ENCODE data around the gene TXK.

DNA sequence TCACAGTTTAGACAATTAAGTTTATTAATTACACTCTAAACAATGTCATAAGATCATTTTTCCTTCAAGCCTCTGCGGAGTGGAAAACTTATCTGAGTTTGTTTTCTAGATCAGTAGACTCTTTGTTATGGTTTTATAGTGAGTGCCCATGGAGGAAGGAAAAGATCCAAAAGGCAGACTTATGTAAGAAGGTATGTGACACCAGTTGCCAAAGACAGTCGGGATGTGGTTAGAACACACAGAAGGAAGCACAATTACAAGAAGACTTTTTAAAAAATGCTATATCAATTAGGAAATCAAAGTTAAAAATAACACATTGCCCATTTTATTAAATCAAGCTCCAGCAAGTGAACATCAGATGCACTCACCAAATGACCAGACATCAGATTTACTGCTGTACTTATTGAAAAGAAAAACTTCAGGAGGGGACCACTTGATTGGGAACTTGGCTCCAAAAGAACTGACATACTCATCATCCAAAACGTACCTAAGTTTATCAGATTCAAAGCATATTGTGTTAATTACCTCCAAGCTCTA, 60.4 kb downstream of the TXK start:
- TF ChIP-seq KLF9 (tag by site-specific recombination; IDR thresholded peaks at IDR 0.05; ENCODE audit: low read depth): no peak
- TF ChIP-seq TCF7L2 (IDR thresholded peaks at IDR 0.05; ENCODE audit: borderline replicate concordance, low read depth, low read length): no peak
- TF ChIP-seq SETDB1 (IDR thresholded peaks at IDR 0.05; ENCODE audit: insufficient read length, low read length): no peak
- TF ChIP-seq, protein P1, sequence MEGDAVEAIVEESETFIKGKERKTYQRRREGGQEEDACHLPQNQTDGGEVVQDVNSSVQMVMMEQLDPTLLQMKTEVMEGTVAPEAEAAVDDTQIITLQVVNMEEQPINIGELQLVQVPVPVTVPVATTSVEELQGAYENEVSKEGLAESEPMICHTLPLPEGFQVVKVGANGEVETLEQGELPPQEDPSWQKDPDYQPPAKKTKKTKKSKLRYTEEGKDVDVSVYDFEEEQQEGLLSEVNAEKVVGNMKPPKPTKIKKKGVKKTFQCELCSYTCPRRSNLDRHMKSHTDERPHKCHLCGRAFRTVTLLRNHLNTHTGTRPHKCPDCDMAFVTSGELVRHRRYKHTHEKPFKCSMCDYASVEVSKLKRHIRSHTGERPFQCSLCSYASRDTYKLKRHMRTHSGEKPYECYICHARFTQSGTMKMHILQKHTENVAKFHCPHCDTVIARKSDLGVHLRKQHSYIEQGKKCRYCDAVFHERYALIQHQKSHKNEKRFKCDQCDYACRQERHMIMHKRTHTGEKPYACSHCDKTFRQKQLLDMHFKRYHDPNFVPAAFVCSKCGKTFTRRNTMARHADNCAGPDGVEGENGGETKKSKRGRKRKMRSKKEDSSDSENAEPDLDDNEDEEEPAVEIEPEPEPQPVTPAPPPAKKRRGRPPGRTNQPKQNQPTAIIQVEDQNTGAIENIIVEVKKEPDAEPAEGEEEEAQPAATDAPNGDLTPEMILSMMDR (tag by site-specific recombination; IDR thresholded peaks at IDR 0.05): no peak
- TF ChIP-seq, protein P2, sequence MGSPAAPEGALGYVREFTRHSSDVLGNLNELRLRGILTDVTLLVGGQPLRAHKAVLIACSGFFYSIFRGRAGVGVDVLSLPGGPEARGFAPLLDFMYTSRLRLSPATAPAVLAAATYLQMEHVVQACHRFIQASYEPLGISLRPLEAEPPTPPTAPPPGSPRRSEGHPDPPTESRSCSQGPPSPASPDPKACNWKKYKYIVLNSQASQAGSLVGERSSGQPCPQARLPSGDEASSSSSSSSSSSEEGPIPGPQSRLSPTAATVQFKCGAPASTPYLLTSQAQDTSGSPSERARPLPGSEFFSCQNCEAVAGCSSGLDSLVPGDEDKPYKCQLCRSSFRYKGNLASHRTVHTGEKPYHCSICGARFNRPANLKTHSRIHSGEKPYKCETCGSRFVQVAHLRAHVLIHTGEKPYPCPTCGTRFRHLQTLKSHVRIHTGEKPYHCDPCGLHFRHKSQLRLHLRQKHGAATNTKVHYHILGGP (tag by site-specific recombination; IDR thresholded peaks at IDR 0.05): no peak

Measured in HEK293 (cell line).